Activated CD8-positive, alpha-beta T cell treated with anti-CD3 and anti-CD28 coated beads for 36 hours (primary cell): ENCODE data around the gene INPP5A. TPM values are rescaled to one million over a fixed set of nuclear protein-coding genes. Genes with fewer than 3 reads are reported as not detected.

ENCODE experiments used
- ATAC-seq: fragments of 200-7000 bp; cut with Tn5 transposase; one replicate; pipeline ENCODE4 v1.10.0; 2021; ENCODE audit warnings: mild to moderate bottlenecking, moderate library complexity
- CTCF ChIA-PET: fragments of 350-600 bp; sonication (Branson Sonifier 250); formaldehyde crosslinking; loops from one replicate; lab custom pipeline; 2021; ENCODE audit warnings: antibody characterized with exemption; lab: Charles Lee
- POLR2A ChIA-PET: fragments of 350-600 bp; sonication (Branson Sonifier 250); formaldehyde crosslinking; loops from one replicate; lab custom pipeline; 2021; ENCODE audit warnings: antibody characterized with exemption; lab: Charles Lee
- DNase-seq: peaks from one replicate; pipeline ENCODE4 v3.0.0-alpha.2; 2020
- H3K27ac Mint-ChIP-seq: one replicate; pipeline ENCODE4 v1.8.0; 2021; ENCODE audit warnings: mild to moderate bottlenecking, mixed read lengths
- H3K27me3 Mint-ChIP-seq: one replicate; pipeline ENCODE4 v1.8.0; 2021; ENCODE audit warnings: mixed read lengths
- H3K36me3 Mint-ChIP-seq: one replicate; pipeline ENCODE4 v1.8.0; 2021; ENCODE audit warnings: low read depth, mixed read lengths
- H3K4me1 Mint-ChIP-seq: one replicate; pipeline ENCODE4 v1.8.0; 2021; ENCODE audit warnings: low read depth, mixed read lengths
- H3K4me3 Mint-ChIP-seq: one replicate; pipeline ENCODE4 v1.8.0; 2021; ENCODE audit warnings: mild to moderate bottlenecking, moderate library complexity, mixed read lengths
- H3K9me3 Mint-ChIP-seq: one replicate; pipeline ENCODE4 v1.8.0; 2021; ENCODE audit warnings: mixed read lengths
- CTCF ChIP-seq: fragments of 200-600 bp; IDR thresholded peaks from one replicate; pipeline ENCODE4 v1.8.0; 2022; ENCODE audit warnings: antibody characterized with exemption, mild to moderate bottlenecking
- intact Hi-C: fragments of 100-400 bp; cut with micrococcal nuclease; formaldehyde crosslinking; loops from one replicate; pipeline ENCODE4 v1.10.0; 2022
- total RNA-seq, 2 experiments: library from RNA; stranded (reverse); gene quantifications; one replicate each; pipeline ENCODE4 v1.2.3, GENCODE V29; 2021

Gene INPP5A
- total RNA-seq, 2 experiments from 2014 or later: 9.6 to 10.4 TPM

- Mint-ChIP-seq H3K36me3 (peaks cover 19% of the 10 kb centered on the region), H3K27me3 (no peaks in the 10 kb centered on the region), H3K4me3 (no peak overlapping the region), H3K27ac (no peak overlapping the region), H3K4me1 (peaks cover 27% of the 10 kb centered on the region), H3K9me3 (peaks cover 23% of the 10 kb centered on the region)
- ChIA-PET POLR2A (no interaction called here), CTCF (interaction anchor here (1.5 kb wide), 1 partner anchor 14 kb away, joined by 3 read pairs; no protein-coding TSS in a partner anchor)
- ATAC-seq (no peak), DNase-seq (no peak)
- intact Hi-C loops: no loop called here
- TF ChIP-seq CTCF: no peak
These were observed 62.1 kb downstream of the INPP5A start for GRCh38 chr10:132599732-132600131.

- peaks cover 19% of the 10 kb centered on the region for H3K36me3 Mint-ChIP-seq
- TF ChIP-seq CTCF: no peak
- no peak overlapping the region for H3K27ac Mint-ChIP-seq
- peaks cover 23% of the 10 kb centered on the region for H3K9me3 Mint-ChIP-seq
- no peak for DNase-seq
- intact Hi-C loops: no loop called here
- POLR2A ChIA-PET: no interaction called here
- no peak for ATAC-seq
- no peak overlapping the region for H3K4me3 Mint-ChIP-seq
- H3K27me3 Mint-ChIP-seq: no peaks in the 10 kb centered on the region
- H3K4me1 Mint-ChIP-seq: peaks cover 26% of the 10 kb centered on the region
- CTCF ChIA-PET: no interaction called here
These were observed 62.8 kb downstream of the INPP5A start for GRCh38 chr10:132600416-132600815.

GRCh38 chr10:132601567-132601966 is 64.0 kb downstream of the INPP5A start:
- peaks cover 19% of the 10 kb centered on the region for H3K36me3 Mint-ChIP-seq
- peaks cover 21% of the 10 kb centered on the region for H3K4me1 Mint-ChIP-seq
- ChIA-PET POLR2A (no interaction called here), CTCF (no interaction called here)
- no peak for ATAC-seq
- no peak for TF ChIP-seq CTCF
- H3K4me3 Mint-ChIP-seq: no peak overlapping the region
- no peak overlapping the region for H3K27ac Mint-ChIP-seq
- DNase-seq: no peak
- intact Hi-C loops: no loop called here
- peaks cover 23% of the 10 kb centered on the region for H3K9me3 Mint-ChIP-seq
- no peaks in the 10 kb centered on the region for H3K27me3 Mint-ChIP-seq

- ATAC-seq: no peak
- Mint-ChIP-seq H3K36me3 (peaks cover 19% of the 10 kb centered on the region), H3K27me3 (no peaks in the 10 kb centered on the region), H3K9me3 (peaks cover 20% of the 10 kb centered on the region), H3K4me1 (peaks cover 14% of the 10 kb centered on the region), H3K4me3 (no peak overlapping the region), H3K27ac (no peak overlapping the region)
- TF ChIP-seq CTCF: no peak
- no peak for DNase-seq
- CTCF ChIA-PET: interaction anchor here (1.0 kb wide), 1 partner anchor 8 kb away, joined by 3 read pairs; no protein-coding TSS in a partner anchor
- POLR2A ChIA-PET: interaction anchor here (0.6 to 1.3 kb wide), 2 partner anchors 9 kb away, joined by 3 to 4 read pairs; no protein-coding TSS in a partner anchor
- intact Hi-C loops: no loop called here
These were observed 65.0 kb downstream of the INPP5A start for GRCh38 chr10:132602614-132603013.

- Mint-ChIP-seq H3K36me3 (peaks cover 13% of the 10 kb centered on the region), H3K27ac (no peak overlapping the region), H3K27me3 (no peaks in the 10 kb centered on the region), H3K4me1 (peaks cover 13% of the 10 kb centered on the region), H3K9me3 (peaks cover 15% of the 10 kb centered on the region), H3K4me3 (no peak overlapping the region)
- ChIA-PET POLR2A (interaction anchor here (1.3 to 1.8 kb wide), 2 partner anchors 10 to 12 kb away, joined by 4 to 7 read pairs; no protein-coding TSS in a partner anchor), CTCF (interaction anchor here (1.0 kb wide), 1 partner anchor 9 kb away, joined by 3 read pairs; no protein-coding TSS in a partner anchor)
- no peak for TF ChIP-seq CTCF
- no peak for DNase-seq
- ATAC-seq: no peak
- intact Hi-C loops: no loop called here
These were observed 66.4 kb downstream of the INPP5A start for GRCh38 chr10:132603851-132604533.
